ENCODE data around the gene BCOR. TPM values are rescaled to one million over a fixed set of nuclear protein-coding genes. Genes with fewer than 3 reads are reported as not detected.

Gene BCOR
- total and polyA plus RNA-seq, 2 of the 13 experiments (the other 11 are each of a cell fraction or from before 2014, with no cell fraction given): 14.3 to 15.2 TPM

DNA sequence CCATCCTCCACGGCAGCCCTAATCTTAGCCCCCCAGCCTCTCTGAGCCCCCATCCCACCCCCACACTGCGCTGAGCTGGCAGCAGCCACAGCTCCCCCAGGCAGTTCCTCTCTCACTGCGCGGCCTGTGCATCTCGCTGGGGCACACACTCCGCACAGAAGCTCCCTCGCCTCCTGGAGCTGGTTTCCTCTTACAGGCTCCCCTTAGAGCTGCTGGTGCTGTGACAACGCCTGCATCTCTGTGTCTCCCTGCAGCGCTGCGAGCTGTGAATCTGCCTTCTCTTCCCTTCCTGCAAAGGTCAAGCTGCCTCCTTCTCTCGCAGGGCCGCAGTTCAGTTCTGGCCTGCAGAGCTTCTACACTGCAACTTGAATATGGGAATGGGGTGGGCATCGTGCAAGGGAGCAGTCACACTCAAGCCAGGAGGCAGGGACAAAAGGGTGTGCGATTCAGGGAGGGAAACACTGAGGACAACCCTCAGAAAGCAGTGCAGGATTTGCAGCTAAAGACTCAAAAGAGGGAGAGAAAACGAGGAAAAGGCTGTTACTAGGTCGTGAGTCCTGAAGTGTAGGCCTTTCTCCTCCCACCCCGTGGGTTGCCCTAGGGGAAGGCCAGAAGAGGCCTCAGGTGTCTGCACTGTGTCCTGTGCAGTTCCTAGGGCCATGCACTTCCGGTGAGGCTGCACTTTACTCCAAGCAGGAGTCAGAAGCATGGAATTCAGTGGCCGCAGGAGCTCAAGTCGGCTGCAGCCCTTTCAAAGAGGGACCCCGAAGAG is 87.0 kb downstream of the BCOR start (continued):
- TF ChIP-seq SMARCE1 (IDR thresholded peaks at IDR 0.05; ENCODE audit: borderline replicate concordance) (no peak), ZBTB40 (IDR thresholded peaks at IDR 0.05) (no peak), ZBTB40 (CRISPR knock-in tag; IDR thresholded peaks at IDR 0.05) (no peak), POLR2A (IDR thresholded peaks at IDR 0.05; ENCODE audit: insufficient read depth in 1 of 2, low read depth in 2 of 2, low read length in 2 of 2) (peak in 1 of 2 experiments; percentile 31; a peak in 1 of 4 replicates), GLI4 (CRISPR knock-in tag; IDR thresholded peaks at IDR 0.05; ENCODE audit: borderline replicate concordance) (no peak), ZNF766 (CRISPR knock-in tag; IDR thresholded peaks at IDR 0.05; ENCODE audit: borderline replicate concordance) (no peak), POLR2AphosphoS5 (IDR thresholded peaks at IDR 0.05; ENCODE audit: low read depth, low read length) (peak; percentile 40; the same call in 1 of the 2 replicates), RXRA (CRISPR knock-in tag; IDR thresholded peaks at IDR 0.05) (peak; percentile 20; the same call in 1 of the 2 replicates), GATAD2A (CRISPR knock-in tag; IDR thresholded peaks at IDR 0.05) (0 out of 2 replicates have a peak, but pooled peaks have one; percentile 9), ELF4 (CRISPR knock-in tag; IDR thresholded peaks at IDR 0.05; ENCODE audit: borderline replicate concordance) (no peak), ZNF33B (CRISPR knock-in tag; IDR thresholded peaks at IDR 0.05) (no peak), RBM22 (optimal IDR thresholded peaks at IDR 0.05; ENCODE audit: low read length) (no peak), ZKSCAN1 (IDR thresholded peaks at IDR 0.05; ENCODE audit: low read length) (no peak)
- TF ChIP-seq, protein P1, sequence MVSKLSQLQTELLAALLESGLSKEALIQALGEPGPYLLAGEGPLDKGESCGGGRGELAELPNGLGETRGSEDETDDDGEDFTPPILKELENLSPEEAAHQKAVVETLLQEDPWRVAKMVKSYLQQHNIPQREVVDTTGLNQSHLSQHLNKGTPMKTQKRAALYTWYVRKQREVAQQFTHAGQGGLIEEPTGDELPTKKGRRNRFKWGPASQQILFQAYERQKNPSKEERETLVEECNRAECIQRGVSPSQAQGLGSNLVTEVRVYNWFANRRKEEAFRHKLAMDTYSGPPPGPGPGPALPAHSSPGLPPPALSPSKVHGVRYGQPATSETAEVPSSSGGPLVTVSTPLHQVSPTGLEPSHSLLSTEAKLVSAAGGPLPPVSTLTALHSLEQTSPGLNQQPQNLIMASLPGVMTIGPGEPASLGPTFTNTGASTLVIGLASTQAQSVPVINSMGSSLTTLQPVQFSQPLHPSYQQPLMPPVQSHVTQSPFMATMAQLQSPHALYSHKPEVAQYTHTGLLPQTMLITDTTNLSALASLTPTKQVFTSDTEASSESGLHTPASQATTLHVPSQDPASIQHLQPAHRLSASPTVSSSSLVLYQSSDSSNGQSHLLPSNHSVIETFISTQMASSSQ (IDR thresholded peaks at IDR 0.05; ENCODE audit: low read depth): no peak
- TF ChIP-seq, protein P1 (CRISPR knock-in tag; IDR thresholded peaks at IDR 0.05; ENCODE audit: borderline replicate concordance): no peak
